ENCODE results near the gene RAD51B. TPM values are rescaled to one million over a fixed set of nuclear protein-coding genes. Genes with fewer than 3 reads are reported as not detected.

RAD51B gene
- total RNA-seq, 2 donors from 2014 or later = 13.7 to 15.1 TPM

- no peak for DNase-seq (ENCODE audit: low spot score)
- intact Hi-C loops (cut with DNase I) = no loop called here
Observed at GRCh38 chr14:68627050-68627867, 807.7 kb downstream of the RAD51B start.

DNA sequence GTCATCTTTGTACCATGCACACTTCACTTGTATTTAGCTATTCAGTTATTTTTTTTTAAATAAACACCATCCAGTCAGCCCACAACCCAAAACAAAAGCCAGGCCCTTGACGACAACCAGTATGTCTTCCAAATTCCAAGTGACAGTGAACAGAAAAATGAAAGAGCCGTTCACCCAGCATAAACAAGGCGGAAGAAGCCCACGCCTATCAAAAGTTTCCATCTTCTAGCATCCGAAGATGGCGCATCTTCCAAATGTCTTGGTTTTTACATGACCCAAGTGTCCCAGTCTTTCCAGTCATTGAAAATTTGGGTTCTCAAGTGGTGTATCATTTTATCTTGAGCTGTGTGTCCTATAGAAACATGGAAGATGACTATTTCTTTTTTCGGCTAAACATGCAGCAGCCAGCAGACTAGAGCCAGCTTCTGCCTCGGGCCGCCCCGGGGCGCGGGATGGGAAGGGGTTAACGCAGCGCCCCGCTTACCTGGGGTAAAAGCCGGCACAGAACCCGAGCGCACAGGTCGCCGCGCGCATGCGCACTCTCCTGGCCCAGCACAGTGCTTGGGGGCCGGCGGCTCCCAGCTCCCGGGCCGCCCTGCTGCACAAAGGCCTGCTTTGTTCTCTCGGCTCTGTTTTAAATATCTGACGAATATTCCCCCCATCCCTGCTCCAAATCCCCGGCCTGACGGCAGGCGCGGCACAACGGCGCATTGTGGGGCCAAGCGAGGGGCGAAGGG is 808.5 kb downstream of the RAD51B start:
- intact Hi-C loops (cut with DNase I) = no loop called here
- DNase-seq (ENCODE audit: low spot score) = no peak

DNA sequence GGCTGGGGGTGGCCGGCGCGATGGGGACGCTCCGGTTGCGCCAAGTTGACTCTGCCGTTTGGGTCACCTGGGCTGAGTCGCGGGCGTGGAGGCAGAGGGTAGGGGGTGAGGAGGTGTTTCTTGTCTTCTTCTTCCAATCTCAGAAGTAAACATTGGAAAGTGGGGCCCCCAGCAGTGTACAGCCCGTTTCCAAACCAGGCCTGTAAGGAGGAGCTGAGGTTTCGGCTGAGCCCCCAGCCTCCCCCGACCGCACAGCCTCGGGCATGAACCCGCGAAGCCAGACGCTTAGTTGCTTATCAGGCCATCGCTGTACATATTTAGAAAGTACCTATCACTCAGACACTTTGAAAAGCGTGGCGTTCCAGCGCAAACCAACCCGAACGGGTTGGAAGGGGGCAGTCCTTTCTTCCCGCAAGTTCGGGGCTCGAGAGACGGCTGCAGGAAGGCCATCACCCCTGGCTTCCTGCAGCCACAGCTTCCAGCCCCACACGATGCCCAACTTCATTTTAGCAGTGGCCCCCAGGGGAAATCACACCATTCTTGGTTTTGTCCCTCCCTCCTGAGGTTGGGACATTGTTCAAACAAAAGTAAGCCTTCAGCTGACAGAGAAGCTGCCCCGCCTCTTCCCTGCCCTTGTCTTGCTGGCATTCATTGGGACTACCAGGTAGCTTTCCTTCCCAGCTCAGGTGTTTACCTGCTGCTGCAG is 809.2 kb downstream of the RAD51B start:
- no peak for DNase-seq (ENCODE audit: low spot score)
- intact Hi-C loops (cut with DNase I) = no loop called here

DNA sequence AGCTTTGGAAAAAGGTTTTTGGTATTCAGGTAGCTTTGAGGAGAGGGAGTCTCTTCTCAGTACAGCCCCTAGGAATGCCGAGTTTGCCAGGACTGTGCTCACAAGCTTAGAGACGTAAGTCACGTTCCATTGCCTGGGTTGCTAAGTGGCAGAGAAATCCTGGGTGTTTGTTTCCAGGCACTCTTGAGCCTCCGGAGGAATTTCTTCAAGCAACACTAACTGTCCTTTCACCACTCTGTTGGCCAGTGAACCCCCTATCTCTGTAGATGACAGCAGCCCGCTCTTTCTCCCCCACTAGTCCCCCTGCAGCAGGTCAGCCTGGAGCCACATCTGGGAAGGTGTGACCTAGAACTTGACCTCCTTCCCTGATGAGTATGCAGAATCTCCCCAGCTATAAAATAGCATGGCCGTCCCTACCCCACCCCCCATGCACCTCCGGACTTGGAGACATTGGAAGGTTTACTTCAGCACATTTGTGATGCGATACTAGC is 810.5 kb downstream of the RAD51B start:
- intact Hi-C loops (cut with DNase I) = loop anchor here in 1 of 2 donors (5.0 kb wide), 1 partner anchor 38 kb away; no protein-coding TSS in a partner anchor
- no peak for DNase-seq (ENCODE audit: low spot score)

DNA sequence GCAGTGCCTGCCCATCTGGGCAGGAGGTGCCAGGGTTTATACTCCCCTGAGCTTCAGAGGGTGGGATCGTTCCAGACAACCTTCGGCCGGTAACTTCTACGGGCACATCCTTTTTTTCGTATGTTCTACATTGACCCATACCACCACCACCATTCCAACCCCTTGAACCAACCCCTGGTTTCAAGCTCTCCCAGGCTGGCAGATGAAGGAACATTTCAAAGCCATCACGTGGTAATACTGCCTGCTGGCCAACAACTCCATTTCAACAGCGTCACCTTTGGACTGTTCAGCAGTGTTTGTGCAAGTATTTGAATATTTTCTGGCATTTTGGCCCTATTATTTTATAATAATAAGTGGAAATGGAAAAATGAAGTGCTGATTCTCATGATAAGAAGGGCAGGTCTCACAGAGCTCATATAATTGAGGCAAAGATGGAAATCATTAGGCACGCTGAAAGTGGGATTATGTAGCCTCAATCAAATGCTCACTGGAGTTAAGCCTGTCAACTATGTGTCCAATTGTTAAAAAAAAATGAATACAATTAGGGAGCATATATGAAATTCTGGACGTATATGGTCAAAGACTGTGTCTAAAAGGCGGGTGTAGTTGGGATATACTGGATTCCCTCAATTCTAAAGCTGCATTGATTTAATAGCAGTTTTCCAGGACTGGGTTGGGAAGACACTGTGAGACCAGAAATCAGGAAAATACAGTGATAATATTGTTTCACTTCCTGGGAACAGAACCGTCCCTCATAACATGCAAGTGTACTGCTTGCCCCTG is 811.2 kb downstream of the RAD51B start:
- intact Hi-C loops (cut with DNase I) = loop anchor here in 1 of 2 donors (5.0 kb wide), 1 partner anchor 39 kb away; no protein-coding TSS in a partner anchor
- no peak for DNase-seq (ENCODE audit: low spot score)

DNA sequence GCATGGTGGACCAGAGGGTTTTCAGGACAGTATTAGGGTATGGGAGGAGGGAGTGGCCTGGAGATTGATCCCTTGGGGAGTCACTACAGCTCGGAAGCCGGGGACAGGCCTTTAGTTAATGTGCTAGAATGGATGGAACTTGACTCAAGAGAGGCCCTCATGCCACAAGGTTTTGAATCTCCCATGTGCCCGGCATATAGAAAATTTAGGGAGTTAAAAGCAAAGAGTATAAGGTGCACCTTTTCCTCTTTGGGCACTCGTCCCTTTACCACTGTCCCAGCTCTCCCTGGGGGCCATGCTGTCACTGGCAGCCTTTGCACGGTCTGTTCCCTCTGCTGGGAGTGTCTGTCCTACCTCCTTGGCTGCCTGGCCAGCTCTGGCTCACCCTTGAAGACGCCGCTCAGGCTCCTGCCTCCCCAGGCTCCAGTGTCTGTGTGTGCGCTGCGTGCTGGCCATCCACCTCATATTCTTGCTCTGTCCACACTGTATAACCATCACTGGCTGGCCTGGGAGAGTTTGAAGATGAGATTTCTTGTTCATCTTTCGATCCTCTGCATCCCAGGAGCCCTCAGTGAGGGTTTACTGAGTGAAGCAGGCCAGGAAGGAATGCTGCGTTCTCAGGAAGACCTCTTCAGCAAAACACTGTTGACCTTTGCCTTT is 811.9 kb downstream of the RAD51B start:
- peak; percentile 67 for DNase-seq (ENCODE audit: low spot score)
- intact Hi-C loops (cut with DNase I) = loop anchor here in 1 of 2 donors (5.0 kb wide), 1 partner anchor 39 kb away; no protein-coding TSS in a partner anchor

DNA sequence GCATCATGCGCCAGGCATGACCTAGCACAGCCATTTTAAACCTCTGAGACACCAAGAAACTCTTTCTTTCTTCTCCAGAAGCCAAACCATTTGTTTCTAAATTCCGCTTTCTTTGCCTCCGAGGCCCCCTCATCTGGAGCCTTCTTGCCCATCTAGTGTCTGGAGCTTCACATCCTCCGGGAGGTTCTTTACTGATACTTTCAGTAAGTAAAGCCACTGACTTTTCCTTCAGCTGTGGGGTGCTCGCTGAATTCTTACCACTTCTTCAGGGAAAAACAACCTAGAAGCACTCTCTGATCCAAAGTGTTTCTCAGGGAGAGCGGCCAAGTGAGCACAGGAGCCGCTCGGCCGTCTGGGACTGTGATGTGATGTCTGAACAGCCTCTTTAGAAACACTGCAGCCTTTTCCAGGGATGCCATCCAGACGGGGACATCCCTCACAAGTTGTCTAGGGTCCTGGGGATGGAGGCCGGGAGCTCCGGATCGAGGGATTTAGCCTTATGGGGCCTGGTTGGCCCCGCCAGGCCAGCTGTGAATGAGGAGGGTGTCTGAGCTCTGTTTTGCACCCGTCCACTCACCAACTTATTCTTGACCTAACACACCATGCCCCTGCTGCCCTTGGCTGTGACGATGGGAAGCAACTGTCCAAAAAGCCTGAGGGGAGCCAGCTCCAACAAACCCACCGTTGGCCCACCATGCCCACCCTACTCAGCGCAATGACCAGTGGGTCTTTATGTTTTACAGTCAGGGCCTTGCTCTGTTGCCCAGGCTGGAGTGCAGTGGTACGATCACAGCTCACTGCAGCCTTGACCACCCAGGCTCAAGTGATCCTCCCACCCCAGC is 812.7 kb downstream of the RAD51B start:
- peak; percentile 79 for DNase-seq (ENCODE audit: low spot score)
- intact Hi-C loops (cut with DNase I) = loop anchor here in 1 of 2 donors (5.0 kb wide), 1 partner anchor 40 kb away; no protein-coding TSS in a partner anchor

DNA sequence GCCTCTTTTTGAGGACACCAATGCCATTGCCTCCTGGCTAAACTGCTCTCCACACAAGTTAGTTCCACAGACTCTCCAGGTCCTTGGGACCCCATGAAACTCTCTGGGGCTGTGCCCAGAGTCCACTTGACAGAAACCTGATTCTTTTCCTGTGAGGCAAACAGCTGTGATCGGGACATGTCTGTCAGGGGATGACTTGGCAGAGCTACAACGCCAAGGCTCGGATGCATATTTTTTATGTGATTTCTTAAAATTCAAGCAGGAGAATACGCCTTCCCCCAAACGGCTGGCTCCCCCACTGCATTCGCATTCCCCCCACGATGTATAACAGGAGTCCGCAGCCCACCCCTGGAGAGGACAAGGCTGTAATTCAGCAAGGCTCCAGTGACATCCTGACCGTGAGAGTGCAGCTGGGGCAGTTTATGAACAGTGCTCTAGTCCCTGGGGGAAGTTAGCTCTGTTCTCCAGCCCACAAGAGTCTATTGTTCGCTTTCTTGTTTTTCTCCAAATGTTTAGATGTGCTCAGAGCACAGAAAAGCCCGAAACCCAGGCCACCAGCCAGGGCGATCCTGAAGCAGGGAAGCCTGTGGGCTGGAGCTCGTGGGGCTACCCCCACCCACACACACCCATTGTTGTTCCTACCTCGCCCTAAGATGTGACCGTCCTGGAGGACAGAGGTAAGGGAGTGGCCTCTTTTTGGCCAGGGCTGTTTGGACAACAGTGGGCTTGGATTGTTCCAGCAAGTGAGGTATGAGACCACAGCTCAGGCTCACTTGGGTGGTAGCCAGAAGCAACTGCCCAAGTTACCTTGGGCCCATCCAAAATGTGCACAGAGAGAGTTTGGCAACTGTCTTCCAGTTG is 813.8 kb downstream of the RAD51B start:
- peak; percentile 55 for DNase-seq (ENCODE audit: low spot score)
- intact Hi-C loops (cut with DNase I) = loop anchor here in 1 of 2 donors (5.0 kb wide), 1 partner anchor 41 kb away; no protein-coding TSS in a partner anchor

GRCh38 chr14:68634332-68634731 is 814.8 kb downstream of the RAD51B start:
- intact Hi-C loops (cut with DNase I) = loop anchor here in 1 of 2 donors (5.0 kb wide), 1 partner anchor 42 kb away; no protein-coding TSS in a partner anchor
- DNase-seq (ENCODE audit: low spot score) = peak; percentile 37

- intact Hi-C loops (cut with DNase I) = loop anchor here in 1 of 2 donors (5.0 kb wide), 1 partner anchor 43 kb away; no protein-coding TSS in a partner anchor
- DNase-seq (ENCODE audit: low spot score) = no peak
Observed at GRCh38 chr14:68634874-68635595, 815.5 kb downstream of the RAD51B start.

DNA sequence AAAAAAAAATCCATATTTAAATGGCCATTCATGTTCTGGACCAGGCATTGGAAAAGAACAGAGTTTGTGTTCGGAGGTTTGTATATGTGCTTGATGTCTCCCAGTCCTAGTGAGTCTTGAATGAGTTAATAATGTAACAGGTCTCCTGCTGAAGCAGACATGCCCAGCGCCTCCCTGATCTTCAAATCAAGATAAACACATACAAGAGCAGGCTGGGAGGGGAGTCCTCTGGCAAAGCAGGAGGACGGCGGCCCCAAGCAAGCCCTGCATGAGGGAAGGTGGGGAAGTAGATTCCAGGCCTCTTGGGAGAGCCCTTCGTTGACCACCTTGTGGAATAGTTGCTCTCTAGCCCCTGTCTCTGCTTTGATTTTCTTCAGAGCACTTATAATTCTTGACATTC is 817.0 kb downstream of the RAD51B start:
- DNase-seq (ENCODE audit: low spot score) = peak; percentile 44

GRCh38 chr14:68637106-68638021 is 817.8 kb downstream of the RAD51B start:
- intact Hi-C loops (cut with DNase I) = no loop called here
- DNase-seq (ENCODE audit: low spot score) = peak; percentile 69

More for the DNA sequence above, 817.0 kb downstream of the RAD51B start:
- intact Hi-C loops (cut with DNase I) = no loop called here

DNA sequence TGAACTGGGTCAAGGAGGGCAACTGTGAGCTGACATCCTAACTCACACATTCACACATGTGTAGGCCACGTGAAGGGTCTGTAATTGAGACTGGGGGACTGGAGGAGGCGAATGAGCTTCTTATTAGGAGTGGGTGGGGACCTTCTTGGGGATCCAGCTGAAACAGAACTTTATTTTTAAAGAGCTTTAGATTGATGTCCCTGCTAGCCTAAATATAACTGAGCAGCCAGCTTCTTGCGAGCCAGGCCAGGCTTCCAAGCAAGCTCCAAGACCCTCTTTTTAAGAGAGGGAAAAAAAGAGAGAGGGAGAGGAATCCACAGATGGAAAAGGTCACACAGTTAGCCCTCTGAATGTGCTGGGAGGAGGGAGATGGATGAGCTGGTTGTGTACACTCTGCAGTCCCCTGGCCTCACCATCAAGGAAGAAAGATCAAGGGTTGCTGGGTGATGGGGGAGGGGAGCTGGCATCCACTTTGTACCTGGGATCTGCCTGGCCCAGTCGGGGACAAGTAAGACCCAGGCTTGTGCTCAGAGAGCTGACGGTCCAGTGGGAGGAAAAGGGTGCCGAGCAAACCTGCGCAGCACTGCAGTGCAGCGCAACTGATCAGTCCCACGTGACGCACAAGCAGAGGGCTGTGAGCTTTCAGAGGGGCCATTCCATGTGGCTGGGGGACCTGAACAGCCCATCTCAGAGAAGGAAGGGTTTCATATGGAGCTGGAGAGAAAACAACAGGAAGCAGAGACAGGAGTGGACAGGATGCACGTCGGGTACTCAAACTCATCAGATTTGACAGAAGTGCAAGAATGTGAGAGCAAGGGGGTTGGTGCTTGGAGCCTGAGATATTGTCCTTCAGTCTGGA is 818.8 kb downstream of the RAD51B start:
- DNase-seq (ENCODE audit: low spot score) = no peak
- intact Hi-C loops (cut with DNase I) = no loop called here
